ENCODE measurements around the gene USP54.

- TF ChIP-seq CTCF (IDR thresholded peaks at IDR 0.05; ENCODE audit: poor library complexity, severe bottlenecking) = no peak
- TF ChIP-seq TAF1 (IDR thresholded peaks at IDR 0.05; ENCODE audit: low read depth) = no peak
- no peak for TF ChIP-seq EP300 (conservative IDR thresholded peaks at IDR 0.05; ENCODE audit: poor library complexity, severe bottlenecking)
- no peak for TF ChIP-seq EZH2 (IDR thresholded peaks at IDR 0.05; ENCODE audit: borderline replicate concordance, insufficient read depth, low read length, poor library complexity, severe bottlenecking)
- no peak for TF ChIP-seq REST (IDR thresholded peaks at IDR 0.05; ENCODE audit: borderline replicate concordance)
- TF ChIP-seq POLR2AphosphoS5 (IDR thresholded peaks at IDR 0.05) = no peak
Measured at GRCh38 chr10:73576890-73577591, 14.1 kb downstream of the USP54 start.

Data from neural cell (in vitro differentiated cells).